ENCODE results near the gene ZNF608.

ZNF608 gene

DNA sequence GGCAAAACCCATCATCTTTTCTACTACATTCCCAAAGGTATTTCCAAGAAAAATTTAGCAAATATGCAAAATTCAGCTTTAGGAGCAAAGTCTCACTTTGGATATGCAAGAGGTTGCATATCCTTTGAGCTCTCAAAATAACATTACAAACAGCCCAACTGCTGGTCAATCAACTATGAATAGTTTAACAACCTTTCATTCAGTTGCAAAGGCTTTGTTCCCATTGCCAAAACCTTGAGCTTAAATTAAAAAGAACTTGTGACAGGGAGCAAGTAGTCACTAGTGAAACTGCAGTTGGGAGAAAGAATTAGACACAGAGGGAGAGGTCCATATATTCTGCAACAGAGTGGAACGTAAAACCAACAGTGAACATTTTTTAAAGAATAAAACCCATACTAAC lies 8.8 kb downstream of the ZNF608 start:
- TF ChIP-seq, protein P1, sequence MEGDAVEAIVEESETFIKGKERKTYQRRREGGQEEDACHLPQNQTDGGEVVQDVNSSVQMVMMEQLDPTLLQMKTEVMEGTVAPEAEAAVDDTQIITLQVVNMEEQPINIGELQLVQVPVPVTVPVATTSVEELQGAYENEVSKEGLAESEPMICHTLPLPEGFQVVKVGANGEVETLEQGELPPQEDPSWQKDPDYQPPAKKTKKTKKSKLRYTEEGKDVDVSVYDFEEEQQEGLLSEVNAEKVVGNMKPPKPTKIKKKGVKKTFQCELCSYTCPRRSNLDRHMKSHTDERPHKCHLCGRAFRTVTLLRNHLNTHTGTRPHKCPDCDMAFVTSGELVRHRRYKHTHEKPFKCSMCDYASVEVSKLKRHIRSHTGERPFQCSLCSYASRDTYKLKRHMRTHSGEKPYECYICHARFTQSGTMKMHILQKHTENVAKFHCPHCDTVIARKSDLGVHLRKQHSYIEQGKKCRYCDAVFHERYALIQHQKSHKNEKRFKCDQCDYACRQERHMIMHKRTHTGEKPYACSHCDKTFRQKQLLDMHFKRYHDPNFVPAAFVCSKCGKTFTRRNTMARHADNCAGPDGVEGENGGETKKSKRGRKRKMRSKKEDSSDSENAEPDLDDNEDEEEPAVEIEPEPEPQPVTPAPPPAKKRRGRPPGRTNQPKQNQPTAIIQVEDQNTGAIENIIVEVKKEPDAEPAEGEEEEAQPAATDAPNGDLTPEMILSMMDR (IDR thresholded peaks at IDR 0.05): no peak

DNA sequence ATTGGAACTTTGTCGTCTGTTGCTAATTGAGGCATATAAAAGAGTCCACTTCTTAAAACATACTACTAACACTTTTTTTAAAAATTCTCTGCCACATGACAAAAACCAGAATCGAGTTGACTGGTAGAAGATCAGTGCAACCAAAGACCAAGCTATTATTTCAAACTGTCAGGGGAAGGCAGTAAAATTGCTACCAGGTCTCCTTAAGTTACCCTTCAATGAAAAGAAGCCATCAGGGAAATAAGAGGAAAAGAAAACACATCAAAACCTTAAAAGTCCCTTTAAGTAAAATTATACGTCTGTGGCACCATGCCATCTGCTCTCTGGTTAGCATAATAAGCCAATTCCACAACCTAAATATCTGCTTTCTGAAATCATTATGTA lies 9.6 kb downstream of the ZNF608 start:
- TF ChIP-seq, protein P1 (IDR thresholded peaks at IDR 0.05): no peak

DNA sequence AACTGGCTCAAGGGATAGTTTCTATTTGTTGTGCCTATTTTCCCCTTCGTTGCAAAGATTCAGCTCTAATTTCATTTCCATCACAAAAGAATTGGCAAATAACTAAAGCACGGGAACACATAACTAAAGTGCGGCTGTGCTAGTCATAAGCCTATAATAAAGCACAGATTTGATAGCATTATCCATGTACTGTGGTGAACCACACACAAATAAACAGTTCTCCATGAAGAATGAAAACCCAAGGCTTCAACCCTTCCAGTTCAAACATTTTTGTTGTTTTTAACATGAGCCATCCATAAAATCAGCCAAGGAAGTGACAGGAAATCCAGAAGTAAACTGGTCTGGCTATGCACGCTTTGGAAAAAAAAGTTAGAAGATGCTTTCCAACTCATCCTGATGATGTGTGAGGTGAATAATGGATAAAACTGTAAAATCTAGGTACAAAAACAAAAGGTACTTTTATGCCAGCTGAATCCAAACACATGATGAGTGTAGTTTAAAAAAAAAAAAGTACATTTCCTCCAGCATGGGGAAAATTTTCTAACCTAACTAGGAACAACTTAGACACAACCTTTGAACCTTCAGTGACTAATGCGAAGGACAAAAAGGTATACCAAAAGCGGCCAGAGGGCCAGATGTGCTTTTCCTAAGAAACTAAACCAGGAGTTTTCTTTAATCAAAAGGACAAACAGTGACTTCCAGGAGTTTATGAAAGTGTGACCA lies 10.2 kb downstream of the ZNF608 start:
- TF ChIP-seq, protein P1 (IDR thresholded peaks at IDR 0.05): no peak

DNA sequence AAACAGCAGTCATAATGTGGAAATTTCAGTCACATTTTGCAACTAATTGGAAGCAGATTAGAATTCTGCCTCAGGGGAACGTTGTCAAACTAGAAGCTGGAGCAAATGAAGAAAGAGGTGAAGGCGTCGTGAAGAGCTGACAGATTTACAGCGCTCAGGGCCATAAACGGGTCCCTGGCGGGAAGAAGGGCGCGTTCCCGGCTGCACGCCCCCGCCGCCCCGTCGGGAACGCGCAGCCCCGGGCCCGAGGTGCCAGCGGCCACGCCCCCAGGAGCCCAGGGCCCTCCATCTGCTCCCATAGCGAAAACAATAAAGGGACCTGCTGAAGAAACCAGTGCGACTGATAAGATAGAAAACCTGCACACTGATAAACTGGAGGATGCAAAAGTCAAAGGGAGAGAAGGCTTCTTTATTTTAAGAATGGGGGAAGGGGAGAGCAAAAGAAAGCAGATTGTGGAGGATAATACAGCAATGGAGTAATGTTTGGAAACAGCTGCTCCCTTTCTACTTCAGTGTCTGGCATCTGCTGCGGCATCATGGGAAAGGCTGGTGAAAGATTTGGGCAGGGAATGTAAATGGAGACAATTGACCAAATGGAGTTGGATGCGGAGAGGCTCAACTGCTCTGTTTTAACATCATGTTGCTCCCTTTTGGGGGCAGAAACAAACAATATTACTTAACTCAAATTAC lies 11.1 kb downstream of the ZNF608 start:
- TF ChIP-seq, protein P1 (IDR thresholded peaks at IDR 0.05): no peak

DNA sequence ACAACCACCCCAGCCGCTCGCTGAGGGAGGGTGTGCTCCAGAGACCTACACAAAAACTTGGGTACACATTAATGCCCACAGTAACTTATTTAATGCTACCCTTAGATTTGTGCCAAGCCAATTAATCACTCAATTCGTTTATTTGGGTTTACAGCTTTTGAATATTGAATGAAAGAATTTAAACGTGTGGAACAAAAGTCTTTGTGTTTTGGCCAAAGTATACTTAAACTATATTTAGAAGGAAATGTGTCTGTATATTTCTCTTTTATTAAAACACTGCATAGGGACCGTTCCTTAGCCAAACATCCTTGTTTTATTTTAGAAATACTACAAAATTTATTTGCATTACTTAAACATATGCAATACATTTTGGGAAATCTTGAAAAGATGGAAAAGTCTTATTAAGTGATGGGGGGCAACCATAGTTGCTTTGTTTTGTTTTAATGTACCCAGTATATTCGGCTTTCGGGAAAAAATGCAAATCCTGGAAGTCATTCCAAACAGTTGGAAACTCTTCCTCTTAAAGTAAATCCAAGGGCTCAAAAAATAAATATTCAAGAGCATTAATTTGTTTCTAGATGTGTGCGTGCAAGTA lies 11.8 kb downstream of the ZNF608 start:
- TF ChIP-seq, protein P1 (IDR thresholded peaks at IDR 0.05): no peak

DNA sequence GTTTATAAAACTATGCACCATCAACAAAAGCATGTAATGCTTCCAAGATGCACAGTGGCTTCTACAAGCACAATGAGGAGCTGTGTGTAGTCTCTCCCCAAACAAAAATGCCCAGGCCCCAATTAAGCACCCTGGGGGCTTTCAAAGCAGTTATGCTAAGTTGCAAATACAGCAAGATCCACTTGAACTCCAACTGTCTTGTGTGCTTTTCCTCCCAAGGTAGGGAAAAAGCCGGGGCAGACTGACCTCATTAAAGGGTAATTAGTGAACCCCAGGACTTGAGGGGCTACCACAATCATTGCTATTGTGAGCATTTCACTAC lies 13.1 kb downstream of the ZNF608 start:
- TF ChIP-seq, protein P1 (IDR thresholded peaks at IDR 0.05): no peak

DNA sequence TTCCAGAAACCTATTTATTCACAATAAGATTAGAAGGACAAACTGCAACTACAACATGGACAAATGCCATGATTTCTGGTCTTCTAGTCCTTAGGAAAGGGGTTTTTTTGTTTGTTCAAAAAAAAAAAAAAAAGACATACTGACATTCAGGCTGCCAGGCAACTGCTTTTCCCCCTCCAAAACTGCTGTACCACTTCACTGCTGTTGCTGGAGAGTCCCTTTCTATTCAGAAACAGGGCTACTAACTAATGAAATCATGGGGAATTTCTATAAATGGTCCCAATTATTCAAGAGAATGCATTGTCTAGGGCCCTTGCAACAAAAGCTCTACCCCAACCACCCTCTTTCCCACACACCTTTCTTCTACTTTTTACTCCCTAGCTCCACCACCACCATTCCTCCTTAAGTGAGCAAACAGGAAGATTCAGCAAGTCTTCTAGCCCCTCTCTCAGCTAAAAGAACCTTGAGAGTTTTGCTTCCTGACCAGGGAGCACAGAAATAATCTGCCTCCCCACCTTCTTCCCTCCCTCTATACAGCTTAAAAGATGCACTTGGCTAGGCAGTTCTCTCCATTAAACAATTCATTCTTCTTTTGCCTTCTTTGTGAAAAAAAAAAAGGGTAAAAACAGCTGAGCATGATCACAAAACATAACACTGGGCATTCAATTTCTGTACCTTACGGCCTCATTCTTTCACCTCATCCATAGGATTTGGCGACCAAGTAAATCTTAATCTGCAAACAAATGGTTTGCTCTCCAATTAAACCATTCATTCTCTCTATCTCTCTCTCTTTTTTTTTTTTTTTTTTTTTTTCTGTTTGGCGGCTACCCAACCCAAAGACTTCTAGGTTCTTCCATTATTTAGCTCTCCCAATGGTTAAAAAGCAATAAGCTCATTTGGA lies 13.8 kb downstream of the ZNF608 start:
- TF ChIP-seq, protein P1 (IDR thresholded peaks at IDR 0.05): no peak
